NCI-H82 treated with DMSO at 0.1 percent for 48 hours (cell line): Measurements from ENCODE around the gene LSR.

Experiments used
- DNase-seq: peaks from one replicate; lab custom pipeline; 2025; ENCODE audit not compliant: unreplicated experiment; lab: John Stamatoyannopoulos, UW

The LSR gene

GRCh38 chr19:35300339-35300649 is 51.5 kb downstream of the LSR start:
- DNase-seq = no peak

GRCh38 chr19:35301961-35302360 is 53.2 kb downstream of the LSR start:
- DNase-seq = no peak

GRCh38 chr19:35302446-35302845 is 53.6 kb downstream of the LSR start:
- no peak for DNase-seq

GRCh38 chr19:35303357-35303915 is 54.6 kb downstream of the LSR start:
- DNase-seq = no peak

- no peak for DNase-seq
These were observed 55.2 kb downstream of the LSR start for GRCh38 chr19:35304036-35304435.

GRCh38 chr19:35305181-35305580 is 56.4 kb downstream of the LSR start:
- DNase-seq = no peak

GRCh38 chr19:35306473-35307246 is 57.9 kb downstream of the LSR start:
- no peak for DNase-seq

- no peak for DNase-seq
These were observed 59.1 kb downstream of the LSR start for GRCh38 chr19:35307931-35308330.

GRCh38 chr19:35308910-35309309 is 60.1 kb downstream of the LSR start:
- no peak for DNase-seq

- DNase-seq = no peak
These were observed 60.9 kb downstream of the LSR start for GRCh38 chr19:35309481-35310279.

- DNase-seq = no peak
These were observed 61.5 kb downstream of the LSR start for GRCh38 chr19:35310331-35310730.

GRCh38 chr19:35310811-35311465 is 62.1 kb downstream of the LSR start:
- DNase-seq = no peak

- DNase-seq = no peak
These were observed 63.3 kb downstream of the LSR start for GRCh38 chr19:35311901-35312665.

GRCh38 chr19:35313587-35313986 is 64.8 kb downstream of the LSR start:
- no peak for DNase-seq

GRCh38 chr19:35314031-35314430 is 65.2 kb downstream of the LSR start:
- DNase-seq = no peak

- DNase-seq = no peak
These were observed 66.2 kb downstream of the LSR start for GRCh38 chr19:35314858-35315470.

GRCh38 chr19:35315883-35316282 is 67.1 kb downstream of the LSR start:
- no peak for DNase-seq

GRCh38 chr19:35316560-35316959 is 67.8 kb downstream of the LSR start:
- no peak for DNase-seq
